Endothelial cell of umbilical vein (primary cell): ENCODE data around the gene SLC9A1. TPM values are rescaled to one million over a fixed set of nuclear protein-coding genes. Genes with fewer than 3 reads are reported as not detected.

Experiments used
- BruUV-seq: library from RNA; stranded (reverse); fragments of 400-500 nt; replicated peaks from 2 replicates; lab custom pipeline; 2021; lab: Mats Ljungman, UMichigan
- CTCF ChIA-PET: fragments of 300-600, 350-600 bp; sonication (Branson Sonifier 250); formaldehyde crosslinking; loops from one replicate; lab custom pipeline; 2021; ENCODE audit warnings: antibody characterized with exemption, inconsistent platforms; lab: Charles Lee
- POLR2A ChIA-PET: fragments of 300-600, 350-600 bp; sonication (Branson Sonifier 250); formaldehyde crosslinking; loops from one replicate; lab custom pipeline; 2021; ENCODE audit warnings: antibody characterized with exemption, inconsistent platforms; lab: Charles Lee
- DNase-seq: peaks from one replicate; pipeline ENCODE4 v3.0.0-alpha.2; 2011; ENCODE audit warnings: low read depth, low spot score
- FAIRE-seq: peaks from 2 replicates; lab custom pipeline; 2011; peaks lifted over from hg19 to GRCh38; lab: Jason Lieb, UNC
- H2AFZ ChIP-seq: 2 replicates; pipeline ENCODE4 v1.6.0; 2012; ENCODE audit warnings: low read depth, low read length, control low read depth, inconsistent platforms
- H3K27ac ChIP-seq: 2 replicates; pipeline ENCODE4 v1.5.1; 2011; ENCODE audit warnings: low read depth, mild to moderate bottlenecking, control low read depth, low read length, moderate library complexity; ENCODE audit not compliant: insufficient read depth
- H3K27me3 ChIP-seq, 2 experiments: 2 replicates each; pipeline versions ENCODE4 v1.6.0 to v1.6.1; 2011; ENCODE audit warnings: low read length in 2 of 2, mixed read lengths in 1 of 2; ENCODE audit not compliant: control insufficient read depth in 2 of 2, insufficient read depth in 2 of 2
- H3K36me3 ChIP-seq, 2 experiments: 2 replicates in 1 of 2; 3 replicates in 1 of 2; pipeline ENCODE4 v1.5.1; 2011; ENCODE audit warnings: low read length in 2 of 2, mild to moderate bottlenecking in 1 of 2, moderate library complexity in 1 of 2; ENCODE audit not compliant: control insufficient read depth in 2 of 2, insufficient read depth in 2 of 2; ENCODE audit errors: extremely low read depth in 1 of 2
- H3K4me1 ChIP-seq: 3 replicates; pipeline ENCODE4 v1.5.1; 2011; ENCODE audit warnings: mild to moderate bottlenecking, low read length; ENCODE audit not compliant: control insufficient read depth, insufficient read depth; ENCODE audit errors: extremely low read depth
- H3K4me2 ChIP-seq: 2 replicates; pipeline ENCODE4 v1.6.1; 2011; ENCODE audit warnings: low read length, control low read depth, mixed read lengths; ENCODE audit not compliant: insufficient read depth
- H3K4me3 ChIP-seq, 3 experiments: fragments of 200-600 bp in 1 of 3; sonication (generic), shearing (Covaris generic) in 1 of 3; replicated peaks in 1 of 3; 2 replicates each; pipeline ENCODE4 v1.5.1; 2011 to 2016; ENCODE audit warnings: control low read depth in 3 of 3, low read length in 3 of 3, mild to moderate bottlenecking in 2 of 3, inconsistent platforms in 1 of 3, low read depth in 1 of 3, moderate library complexity in 1 of 3; ENCODE audit not compliant: insufficient read depth in 1 of 3
- H3K79me2 ChIP-seq: 2 replicates; pipeline ENCODE4 v1.6.0; 2012; ENCODE audit warnings: low read length, inconsistent platforms; ENCODE audit not compliant: control insufficient read depth, insufficient read depth
- H3K9ac ChIP-seq: replicated peaks from 2 replicates; pipeline ENCODE3; 2011; ENCODE audit warnings: low read length, control low read depth; ENCODE audit not compliant: insufficient read depth; ENCODE audit errors: extremely low read depth
- H3K9me1 ChIP-seq: replicated peaks from 3 replicates; pipeline ENCODE4 v1.6.0; 2011; ENCODE audit warnings: mild to moderate bottlenecking, low read length; ENCODE audit not compliant: control insufficient read depth, insufficient read depth; ENCODE audit errors: extremely low read depth
- H3K9me3 ChIP-seq: replicated peaks from 2 replicates; pipeline ENCODE4 v1.5.1; 2012; ENCODE audit warnings: low read length, inconsistent platforms; ENCODE audit not compliant: control insufficient read depth, insufficient read depth
- H4K20me1 ChIP-seq: replicated peaks from 2 replicates; pipeline ENCODE3; 2011; ENCODE audit warnings: mild to moderate bottlenecking, low read length; ENCODE audit not compliant: control insufficient read depth, insufficient read depth; ENCODE audit errors: extremely low read depth
- EZH2 ChIP-seq: IDR thresholded peaks from 2 replicates; pipeline ENCODE4 v1.6.1; 2012; ENCODE audit warnings: borderline replicate concordance, low read depth, mild to moderate bottlenecking, moderate library complexity, low read length, inconsistent platforms; ENCODE audit not compliant: severe bottlenecking
- FOS ChIP-seq: IDR thresholded peaks from 2 replicates; pipeline ENCODE4 v1.6.1; 2011; ENCODE audit warnings: mild to moderate bottlenecking, low read length, moderate library complexity, borderline replicate concordance; ENCODE audit not compliant: insufficient read depth
- GATA2 ChIP-seq: IDR thresholded peaks from 2 replicates; pipeline ENCODE4 v1.7.0; 2011; ENCODE audit warnings: low read depth, mild to moderate bottlenecking, moderate library complexity, mixed read lengths, low read length; ENCODE audit not compliant: insufficient read length, insufficient read depth
- JUN ChIP-seq: IDR thresholded peaks from 2 replicates; pipeline ENCODE4 v1.6.1; 2011; ENCODE audit warnings: borderline replicate concordance, low read depth; ENCODE audit not compliant: insufficient read length, insufficient read depth
- MYC ChIP-seq: IDR thresholded peaks from one replicate; pipeline ENCODE4 v1.6.1; 2011; ENCODE audit warnings: mild to moderate bottlenecking, low read depth, low read length
- POLR2A ChIP-seq: IDR thresholded peaks from 2 replicates; pipeline ENCODE4 v1.6.1; 2012; ENCODE audit warnings: low read depth, mild to moderate bottlenecking, control low read depth, low read length
- POLR2AphosphoS5 ChIP-seq: IDR thresholded peaks from 2 replicates; pipeline ENCODE4 v1.6.1; 2012; ENCODE audit warnings: low read depth, mild to moderate bottlenecking, control low read depth, low read length, moderate library complexity; ENCODE audit not compliant: insufficient read depth
- dilution Hi-C: fragments of 300-500 bp; cut with MboI; formaldehyde crosslinking; loops from one replicate; pipeline ENCODE4 v1.15.0; 2019; ENCODE audit warnings: low sequenced_read_pairs; ENCODE audit not compliant: extremely low pct_ligation_motif_present
- intact Hi-C: fragments of 100-400 bp; cut with micrococcal nuclease; formaldehyde crosslinking; loops from one replicate; pipeline ENCODE4 v1.10.0; 2022
- polyA plus RNA-seq, 4 experiments: library from polyadenylated mRNA; depleted of rRNA in 3 of 4; stranded (reverse) in 3 of 4; unstranded in 1 of 4; fragments of >200 nt; gene quantifications; 2 replicates each; pipeline versions ENCODE4 v1.2.1 to v1.2.3, GENCODE V29; 2011 to 2012; ENCODE audit warnings: missing spikeins in 1 of 4
- total RNA-seq: library from RNA; stranded (reverse); gene quantifications from 2 replicates; pipeline ENCODE4 v1.2.3, GENCODE V29; 2021
- TF ChIP-seq, protein P1 (sequence below): IDR thresholded peaks from 2 replicates; pipeline ENCODE4 v1.6.1; 2011; ENCODE audit not compliant: insufficient read depth, insufficient read length
- TF ChIP-seq, protein P2 (sequence below), 2 donors: IDR thresholded peaks; 1 replicate in 1 of 2; 2 replicates in 1 of 2; pipeline ENCODE4 v1.5.1; 2011; ENCODE audit warnings: low read length in 2 of 2, mild to moderate bottlenecking in 2 of 2, moderate library complexity in 2 of 2, control low read depth in 1 of 2, inconsistent platforms in 1 of 2, low read depth in 1 of 2; ENCODE audit not compliant: insufficient read depth in 1 of 2; ENCODE audit errors: extremely low read depth in 1 of 2

The SLC9A1 gene
- total and polyA plus RNA-seq, 2 donors (not counting 3 experiments of a cell fraction or from before 2014, with no cell fraction given), result 22.8 to 59.2 TPM

DNA sequence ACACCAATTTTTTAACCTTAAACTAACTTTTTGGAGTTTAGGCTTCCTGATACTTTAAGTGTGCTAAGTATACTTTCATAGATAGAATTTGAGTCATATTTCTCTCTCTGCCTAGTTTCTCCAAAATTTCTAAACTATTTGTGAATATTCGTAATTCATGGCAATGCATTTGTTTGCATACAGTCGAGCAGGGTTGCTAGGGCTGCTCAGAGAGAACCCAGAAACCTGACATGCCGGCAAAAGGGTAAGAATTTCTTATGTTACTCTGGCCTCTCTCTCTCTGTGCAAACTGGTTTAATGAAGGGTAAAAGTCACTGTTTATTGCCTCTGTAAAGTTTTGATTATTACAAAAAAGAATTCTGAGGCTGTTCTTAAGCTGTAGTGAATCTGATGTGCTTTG, 25.1 kb upstream of the SLC9A1 start:
- DNase-seq (no peak), FAIRE-seq (no peak)
- H2AFZ ChIP-seq, result no peak overlapping the region
- H3K4me3 ChIP-seq, result no peak overlapping the region
- no peak overlapping the region for H3K9ac ChIP-seq
- no TSS peak for BruUV-seq
- no peaks in the 10 kb centered on the region for H4K20me1 ChIP-seq
- H3K4me2 ChIP-seq, result no peak overlapping the region
- H3K36me3 ChIP-seq, result no peaks in the 10 kb centered on the region
- H3K79me2 ChIP-seq, result no peaks in the 10 kb centered on the region
- CTCF ChIA-PET, result no interaction called here
- H3K4me1 ChIP-seq, result no peaks in the 10 kb centered on the region
- POLR2A ChIA-PET, result no interaction called here
- no peaks in the 10 kb centered on the region for H3K9me1 ChIP-seq
- TF ChIP-seq POLR2A, result no peak
- no peak for TF ChIP-seq FOS
- TF ChIP-seq, protein P1, sequence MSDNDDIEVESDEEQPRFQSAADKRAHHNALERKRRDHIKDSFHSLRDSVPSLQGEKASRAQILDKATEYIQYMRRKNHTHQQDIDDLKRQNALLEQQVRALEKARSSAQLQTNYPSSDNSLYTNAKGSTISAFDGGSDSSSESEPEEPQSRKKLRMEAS, result no peak
- no peak for TF ChIP-seq EZH2
- no peak for TF ChIP-seq POLR2AphosphoS5
- no peak for TF ChIP-seq JUN
- TF ChIP-seq, protein P2, sequence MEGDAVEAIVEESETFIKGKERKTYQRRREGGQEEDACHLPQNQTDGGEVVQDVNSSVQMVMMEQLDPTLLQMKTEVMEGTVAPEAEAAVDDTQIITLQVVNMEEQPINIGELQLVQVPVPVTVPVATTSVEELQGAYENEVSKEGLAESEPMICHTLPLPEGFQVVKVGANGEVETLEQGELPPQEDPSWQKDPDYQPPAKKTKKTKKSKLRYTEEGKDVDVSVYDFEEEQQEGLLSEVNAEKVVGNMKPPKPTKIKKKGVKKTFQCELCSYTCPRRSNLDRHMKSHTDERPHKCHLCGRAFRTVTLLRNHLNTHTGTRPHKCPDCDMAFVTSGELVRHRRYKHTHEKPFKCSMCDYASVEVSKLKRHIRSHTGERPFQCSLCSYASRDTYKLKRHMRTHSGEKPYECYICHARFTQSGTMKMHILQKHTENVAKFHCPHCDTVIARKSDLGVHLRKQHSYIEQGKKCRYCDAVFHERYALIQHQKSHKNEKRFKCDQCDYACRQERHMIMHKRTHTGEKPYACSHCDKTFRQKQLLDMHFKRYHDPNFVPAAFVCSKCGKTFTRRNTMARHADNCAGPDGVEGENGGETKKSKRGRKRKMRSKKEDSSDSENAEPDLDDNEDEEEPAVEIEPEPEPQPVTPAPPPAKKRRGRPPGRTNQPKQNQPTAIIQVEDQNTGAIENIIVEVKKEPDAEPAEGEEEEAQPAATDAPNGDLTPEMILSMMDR (IDR thresholded peaks at IDR 0.05; ENCODE audit: extremely low read depth in 1 of 2, insufficient read depth in 1 of 2, low read depth in 1 of 2, low read length in 2 of 2), result no peak
- TF ChIP-seq MYC, result no peak
- TF ChIP-seq GATA2, result no peak
- no peaks in the 10 kb centered on the region for H3K27me3 ChIP-seq
- intact Hi-C loops (no loop called here), dilution Hi-C loops (no loop called here)
- peaks cover 2% of the 10 kb centered on the region for H3K9me3 ChIP-seq
- H3K27ac ChIP-seq, result no peak overlapping the region
